ENCODE measurements around the gene EFNA4. TPM values are rescaled to one million over a fixed set of nuclear protein-coding genes. Genes with fewer than 3 reads are reported as not detected.

Gene EFNA4
- total RNA-seq, 1 donor from 2014 or later = 0.82 TPM

GRCh38 chr1:155084722-155085503 is 21.4 kb downstream of the EFNA4 start:
- no peak for FAIRE-seq
- DNase-seq (ENCODE audit: low spot score in 2 of 2) = peak; percentile 96

DNA sequence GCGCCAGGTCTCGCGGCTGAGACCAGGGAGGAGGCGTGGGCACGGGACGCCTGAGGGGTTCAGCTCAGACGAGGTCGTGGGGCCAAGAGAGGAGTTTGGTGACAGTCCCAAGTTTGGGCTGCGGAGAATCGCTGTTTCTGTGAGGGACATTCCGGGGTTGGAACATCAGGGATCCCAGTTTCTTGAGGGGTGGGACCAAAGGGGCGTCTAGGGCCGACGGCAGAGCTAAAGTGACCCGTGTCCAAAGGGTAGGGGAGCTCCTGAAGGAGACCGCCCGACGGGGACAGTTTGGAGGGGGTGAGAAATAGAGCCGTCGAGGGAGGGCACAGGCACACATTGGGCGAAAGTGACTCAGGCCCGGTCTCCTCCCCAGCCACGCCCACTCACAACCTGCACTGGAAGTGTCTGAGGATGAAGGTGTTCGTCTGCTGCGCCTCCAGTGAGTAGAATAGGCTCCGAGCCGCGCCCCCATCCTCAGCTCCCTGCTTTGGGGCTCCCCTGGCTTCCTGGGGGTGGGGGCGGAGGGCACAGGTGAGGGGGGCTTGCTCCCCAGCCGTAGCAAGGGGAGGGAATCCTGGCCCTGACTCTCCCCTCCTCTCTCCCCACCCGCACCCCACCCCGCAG is 22.1 kb downstream of the EFNA4 start:
- no peak for FAIRE-seq
- DNase-seq (ENCODE audit: low spot score in 2 of 2) = peak in 1 of 2 donors; percentile 44

GRCh38 chr1:155086128-155086741 is 22.7 kb downstream of the EFNA4 start:
- FAIRE-seq (no peak), DNase-seq (ENCODE audit: low spot score in 2 of 2) (peak in 1 of 2 donors; percentile 76)

GRCh38 chr1:155086856-155087535 is 23.5 kb downstream of the EFNA4 start:
- FAIRE-seq = no peak
- no peak for DNase-seq (ENCODE audit: low spot score in 2 of 2)

DNA sequence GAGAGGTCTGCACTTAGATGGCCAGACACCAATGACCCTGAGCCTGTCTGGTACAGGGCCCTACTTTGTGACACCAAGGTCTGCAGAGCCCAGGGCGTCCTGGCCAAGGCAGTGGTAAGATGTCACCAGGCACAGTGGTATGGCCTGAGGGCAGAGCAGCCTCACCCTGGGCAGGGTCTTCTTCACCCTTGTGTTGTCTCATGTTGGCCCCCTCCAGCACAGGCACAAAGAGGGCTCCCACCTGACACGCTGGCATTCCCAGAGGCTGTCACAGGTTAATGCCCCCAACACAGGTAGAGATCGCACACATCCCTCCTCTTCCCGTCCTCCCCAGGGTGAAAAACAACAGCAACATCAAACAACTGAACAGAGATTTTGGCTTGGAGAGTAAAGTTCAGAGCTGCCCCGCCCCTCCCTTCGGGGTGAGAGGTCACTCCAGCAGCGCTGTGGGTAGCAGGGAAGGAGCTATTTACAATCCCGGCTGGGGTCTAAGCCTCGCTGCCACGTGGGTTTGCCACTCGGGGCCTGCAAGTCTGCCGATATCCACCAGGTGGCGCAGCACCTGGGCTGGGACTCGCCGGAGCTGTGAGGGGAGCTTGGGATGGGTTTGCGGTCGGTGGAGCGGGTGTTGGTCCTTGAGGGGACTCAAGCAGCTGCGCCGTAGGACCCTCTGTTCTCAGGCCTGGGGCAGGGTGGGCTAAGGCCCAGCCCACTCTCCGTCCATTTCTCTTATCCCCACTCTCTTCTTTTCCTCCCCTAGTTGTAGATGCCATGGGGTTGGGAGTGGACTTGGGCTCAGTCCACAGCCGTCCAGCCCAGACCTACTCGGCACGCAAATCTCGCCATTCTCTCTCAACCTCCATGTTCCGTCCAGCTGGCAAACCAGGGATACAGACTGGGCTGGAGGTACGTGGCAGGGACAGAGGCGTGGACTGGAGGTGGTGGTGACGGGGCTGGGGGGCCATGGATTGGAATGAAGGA is 27.8 kb downstream of the EFNA4 start:
- FAIRE-seq (no peak), DNase-seq (ENCODE audit: low spot score in 2 of 2) (peak; percentile 61 to 74)

GRCh38 chr1:155092131-155092530 is 28.6 kb downstream of the EFNA4 start:
- DNase-seq (ENCODE audit: low spot score in 2 of 2) (no peak), FAIRE-seq (no peak)

GRCh38 chr1:155092641-155093040 is 29.1 kb downstream of the EFNA4 start:
- FAIRE-seq (no peak), DNase-seq (ENCODE audit: low spot score in 2 of 2) (no peak)

DNA sequence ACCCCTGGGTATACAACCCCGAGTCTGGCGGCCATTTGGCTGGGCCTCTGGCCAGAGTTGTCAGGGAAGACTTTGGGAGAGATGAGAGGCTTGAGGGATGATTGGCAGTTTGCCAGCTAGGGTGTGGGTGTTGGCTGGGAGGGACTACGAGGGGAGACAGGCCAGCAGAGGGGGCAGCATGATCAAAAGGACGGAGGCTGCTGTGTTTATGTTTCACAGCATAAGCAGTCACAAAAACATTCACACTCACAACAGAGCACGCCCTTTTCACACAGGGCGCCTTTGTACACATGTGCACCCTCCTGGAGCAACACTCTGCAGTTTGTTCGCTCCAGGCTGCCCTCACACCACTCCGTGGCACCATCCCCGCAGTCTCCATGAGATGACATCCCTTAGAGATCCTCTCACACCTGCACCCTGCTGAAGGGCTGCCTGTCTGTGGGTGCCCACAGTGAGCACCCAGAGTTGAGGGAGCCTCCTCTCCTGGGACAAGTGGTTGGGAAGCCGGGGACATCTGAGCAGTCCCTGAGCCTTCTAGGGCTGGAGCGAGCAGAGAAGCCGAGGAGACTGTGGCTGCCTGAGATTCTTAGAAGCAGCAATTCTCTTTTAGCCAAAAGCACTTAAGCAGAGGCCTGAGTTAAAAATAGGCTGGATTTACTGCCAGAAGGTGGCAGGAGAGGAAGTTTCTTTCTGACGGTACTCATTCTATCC is 30.5 kb downstream of the EFNA4 start:
- DNase-seq (ENCODE audit: low spot score in 2 of 2) (peak; percentile 36 to 55), FAIRE-seq (no peak)

DNA sequence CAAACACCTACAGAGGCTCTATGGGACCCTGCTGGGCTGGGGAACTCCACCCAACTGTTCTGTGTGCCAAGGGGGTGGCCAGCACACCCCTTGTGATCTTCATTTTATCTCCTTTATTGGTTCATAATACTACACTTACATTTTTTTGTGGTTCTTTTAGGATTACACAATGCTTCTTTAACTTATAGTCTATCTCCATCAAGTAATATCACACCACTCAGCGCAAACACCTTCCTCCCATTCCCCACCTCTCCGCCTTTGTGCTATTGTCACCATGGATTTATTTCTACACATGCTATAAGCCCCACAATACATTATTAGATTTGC is 31.0 kb downstream of the EFNA4 start:
- FAIRE-seq (no peak), DNase-seq (ENCODE audit: low spot score in 2 of 2) (no peak)

DNA sequence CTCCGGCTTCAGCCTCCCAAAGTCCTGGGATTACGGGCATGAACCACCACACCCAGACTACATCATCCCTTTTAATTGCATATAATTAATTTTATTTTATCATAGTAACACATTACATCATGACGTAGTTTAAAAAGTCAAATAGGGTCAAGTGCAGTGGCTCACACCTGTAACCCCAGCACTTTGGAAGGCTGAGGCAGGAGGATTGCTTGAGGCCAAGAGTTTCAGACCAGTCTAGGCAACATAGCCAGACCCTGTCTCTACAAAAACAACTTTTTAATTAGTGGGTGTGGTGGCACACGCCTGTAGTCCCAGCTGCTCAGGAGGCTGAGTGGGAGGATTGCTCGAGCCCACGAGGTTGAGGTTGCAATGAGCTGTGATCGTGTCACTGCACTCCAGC is 35.8 kb downstream of the EFNA4 start:
- DNase-seq (ENCODE audit: low spot score in 2 of 2) = no peak
- FAIRE-seq = no peak

DNA sequence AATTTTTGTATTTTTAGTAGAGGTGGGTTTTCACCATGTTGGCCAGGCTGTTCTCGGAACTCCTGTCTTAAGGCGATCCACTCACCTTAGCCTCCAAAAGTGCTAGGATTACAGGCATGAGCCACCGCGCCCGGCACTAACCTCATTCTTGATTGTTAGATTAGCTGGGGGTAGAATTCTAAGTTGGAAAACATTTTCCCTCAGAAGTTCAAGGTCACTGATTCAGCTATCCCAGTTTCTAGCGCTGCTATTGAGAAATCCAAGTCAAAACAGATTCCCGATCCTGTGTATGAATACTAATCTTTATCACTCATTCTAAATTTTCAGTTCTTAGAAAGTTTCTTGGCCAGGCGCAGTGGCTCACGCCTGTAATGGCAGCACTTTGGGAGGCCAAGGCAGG is 39.8 kb downstream of the EFNA4 start:
- no peak for FAIRE-seq
- no peak for DNase-seq (ENCODE audit: low spot score in 2 of 2)

DNA sequence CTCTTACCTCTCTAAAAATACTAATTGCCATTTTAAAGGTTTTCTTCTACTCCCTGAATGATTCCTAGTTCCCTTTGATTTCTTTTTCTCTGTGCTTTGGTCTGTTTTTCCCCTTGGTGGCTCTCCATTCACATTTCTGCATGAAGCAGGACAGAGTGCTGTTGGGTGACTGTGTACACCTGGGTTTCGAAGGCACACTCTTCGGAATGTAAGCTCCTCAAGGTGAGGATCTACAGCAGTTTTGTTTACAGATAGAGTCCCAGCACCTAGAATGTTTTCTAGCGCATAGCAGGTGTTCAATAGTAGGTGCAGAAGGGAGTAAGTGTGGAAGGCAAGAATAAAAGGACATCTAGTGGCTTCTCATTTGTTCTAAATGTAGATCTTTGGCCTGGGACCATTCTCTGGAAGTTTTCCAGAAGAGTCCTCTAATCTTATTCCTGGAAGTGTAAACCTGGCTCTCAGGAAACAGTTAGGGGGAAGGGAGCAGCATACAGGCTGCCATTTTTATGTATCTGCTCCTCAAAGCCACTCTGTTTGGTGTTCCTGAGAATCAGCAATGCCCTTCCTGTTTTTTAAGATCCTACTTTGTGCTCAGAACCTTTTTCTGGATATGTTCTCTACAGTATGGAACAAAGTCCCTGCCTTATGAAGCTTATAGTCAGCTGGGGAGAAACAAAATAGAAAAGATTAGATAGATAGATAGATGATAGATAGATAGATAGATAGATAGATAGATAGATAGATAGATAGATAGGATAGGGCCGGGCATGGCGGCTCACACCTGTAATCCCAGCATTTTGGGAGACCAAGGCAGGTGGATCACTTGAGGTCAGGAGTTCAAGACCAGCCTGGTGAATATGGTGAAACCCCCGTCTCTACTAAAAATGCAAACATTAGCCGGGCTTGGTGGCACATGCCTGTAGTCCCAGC is 41.3 kb downstream of the EFNA4 start:
- DNase-seq (ENCODE audit: low spot score in 2 of 2) (no peak), FAIRE-seq (no peak)

DNA sequence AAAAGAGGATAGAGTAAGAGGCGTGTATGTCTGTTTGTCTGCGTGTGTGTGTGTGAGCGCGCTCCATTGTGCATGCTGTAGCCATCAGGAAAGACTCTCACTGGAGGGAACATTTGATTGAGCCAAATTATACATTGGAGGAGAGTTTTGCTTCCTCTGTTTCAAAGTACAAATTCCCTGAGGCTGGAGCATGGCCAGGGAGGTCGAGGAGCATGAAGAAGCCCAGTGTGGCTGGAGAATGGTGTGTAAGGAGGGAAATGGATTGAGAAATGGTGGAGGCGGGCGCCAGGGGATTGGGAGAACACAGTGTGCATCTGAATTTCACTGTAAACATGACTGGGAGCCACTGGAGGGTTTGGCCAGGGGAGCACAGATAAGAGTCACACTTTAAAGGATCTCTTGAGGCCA is 42.1 kb downstream of the EFNA4 start:
- DNase-seq (ENCODE audit: low spot score in 2 of 2) (no peak), FAIRE-seq (no peak)

- no peak for FAIRE-seq
- no peak for DNase-seq (ENCODE audit: low spot score in 2 of 2)
Observed at GRCh38 chr1:155106862-155107261, 43.3 kb downstream of the EFNA4 start.

DNA sequence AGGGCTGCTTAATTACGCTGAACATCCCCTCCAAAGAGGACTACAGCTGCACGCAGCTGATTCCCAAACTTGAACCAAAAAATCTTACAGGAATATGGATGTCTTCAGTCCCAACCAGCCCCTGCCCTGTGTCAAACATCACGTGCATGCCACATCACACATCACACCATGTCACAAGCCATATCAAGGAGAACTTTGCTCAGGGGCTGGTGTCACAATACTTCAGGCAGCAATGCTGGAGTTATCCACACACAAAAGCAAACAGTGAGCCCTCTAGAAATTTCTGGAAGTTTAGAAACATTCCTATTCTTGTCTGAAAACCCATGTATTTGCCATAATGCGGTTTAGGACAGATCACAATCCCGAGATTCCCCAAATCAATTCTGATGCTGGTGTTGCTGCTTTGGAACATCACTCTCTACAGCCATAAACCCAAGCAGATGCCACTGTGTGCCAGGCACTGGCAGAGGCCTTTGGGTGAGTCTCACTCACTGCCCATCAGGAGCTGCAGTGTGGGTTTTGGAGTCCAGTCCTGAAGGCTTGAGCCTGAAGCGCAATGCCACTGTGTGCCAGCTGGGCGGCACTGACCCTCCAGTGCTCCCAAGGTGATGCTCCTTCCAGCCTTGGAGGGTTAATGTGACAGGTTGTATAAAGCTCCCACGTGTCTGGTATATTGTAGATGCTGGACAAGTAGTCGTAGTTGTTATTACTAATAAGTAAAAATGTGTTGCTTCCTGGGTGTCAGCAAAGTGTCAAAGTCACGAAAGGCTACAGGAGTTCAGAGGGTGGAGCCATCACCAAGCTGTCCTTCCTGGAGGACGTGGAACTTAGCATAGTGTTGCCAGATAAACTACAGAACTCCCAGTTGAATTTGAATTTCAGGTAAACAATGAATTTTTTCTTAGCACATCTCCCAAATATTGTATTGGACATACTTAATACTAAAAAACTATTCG is 44.0 kb downstream of the EFNA4 start:
- no peak for DNase-seq (ENCODE audit: low spot score in 2 of 2)
- FAIRE-seq = no peak

GRCh38 chr1:155108296-155108695 is 44.8 kb downstream of the EFNA4 start:
- DNase-seq (ENCODE audit: low spot score in 2 of 2) (no peak), FAIRE-seq (no peak)

GRCh38 chr1:155110381-155110780 is 46.8 kb downstream of the EFNA4 start:
- FAIRE-seq (no peak), DNase-seq (ENCODE audit: low spot score in 2 of 2) (no peak)

All from frontal cortex (tissue), 4 donors.